Effector memory CD8-positive, alpha-beta T cell (primary cell): ENCODE results near the gene MARCHF2.
A peak's percentile ranks its signal among the peaks of the same experiment; 100 is the strongest.

ENCODE experiments used
- ATAC-seq: fragments of 150-1000 bp; cut with Tn5 transposase; replicated peaks from 2 replicates; pipeline ENCODE4 v1.10.0; 2021; ENCODE audit warnings: mild to moderate bottlenecking, moderate library complexity
- DNase-seq, 3 experiments: peaks; one replicate each; pipeline ENCODE4 v3.0.0; 2021
- H3K27ac Mint-ChIP-seq, 2 donors: one replicate each; pipeline ENCODE4 v1.8.0; 2022; ENCODE audit warnings: mild to moderate bottlenecking in 2 of 2, mixed read lengths in 2 of 2, moderate library complexity in 2 of 2
- H3K27me3 Mint-ChIP-seq, 2 donors: one replicate each; pipeline ENCODE4 v1.8.0; 2022; ENCODE audit warnings: mixed read lengths in 2 of 2
- H3K36me3 Mint-ChIP-seq: one replicate; pipeline ENCODE4 v1.8.0; 2022; ENCODE audit warnings: mild to moderate bottlenecking, moderate library complexity, mixed read lengths; ENCODE audit not compliant: insufficient read depth
- H3K4me1 Mint-ChIP-seq, 2 donors: one replicate each; pipeline ENCODE4 v1.8.0; 2022; ENCODE audit warnings: low read depth in 2 of 2, mixed read lengths in 2 of 2
- H3K4me3 Mint-ChIP-seq, 2 donors: one replicate each; pipeline ENCODE4 v1.8.0; 2022; ENCODE audit warnings: mild to moderate bottlenecking in 2 of 2, mixed read lengths in 2 of 2, moderate library complexity in 2 of 2
- H3K9me3 Mint-ChIP-seq, 2 donors: one replicate each; pipeline ENCODE4 v1.8.0; 2022; ENCODE audit warnings: mixed read lengths in 2 of 2

Gene MARCHF2

GRCh38 chr19:8473648-8474476, 60.8 kb downstream of the MARCHF2 start:
- Mint-ChIP-seq H3K9me3 (no peaks in the 10 kb centered on the region), H3K27ac (peak overlapping the region in 1 of 2 donors; percentile 80), H3K4me3 (no peak overlapping the region), H3K4me1 (peaks cover 27 to 29% of the 10 kb centered on the region in 2 donors), H3K27me3 (no peaks in the 10 kb centered on the region), H3K36me3 (peaks cover 90% of the 10 kb centered on the region)
- no peak for DNase-seq
- ATAC-seq, result no peak

- H3K4me1 Mint-ChIP-seq, result peaks cover 27 to 33% of the 10 kb centered on the region in 2 donors
- no peaks in the 10 kb centered on the region for H3K9me3 Mint-ChIP-seq
- DNase-seq (no peak), ATAC-seq (no peak)
- H3K4me3 Mint-ChIP-seq, result no peak overlapping the region
- no peak overlapping the region for H3K27ac Mint-ChIP-seq
- H3K36me3 Mint-ChIP-seq, result peaks cover 87% of the 10 kb centered on the region
- no peaks in the 10 kb centered on the region for H3K27me3 Mint-ChIP-seq
Observed at GRCh38 chr19:8475005-8475404, 61.9 kb downstream of the MARCHF2 start.

- H3K27ac Mint-ChIP-seq, result peak overlapping the region; percentile 62 to 86
- peaks cover 88% of the 10 kb centered on the region for H3K36me3 Mint-ChIP-seq
- peak overlapping the region in 1 of 2 donors; percentile 19 for H3K4me3 Mint-ChIP-seq
- no peak for DNase-seq
- H3K4me1 Mint-ChIP-seq, result peaks cover 35 to 41% of the 10 kb centered on the region in 2 donors
- no peaks in the 10 kb centered on the region for H3K27me3 Mint-ChIP-seq
- ATAC-seq, result no peak
- H3K9me3 Mint-ChIP-seq, result no peaks in the 10 kb centered on the region
Observed at GRCh38 chr19:8476524-8476923, 63.4 kb downstream of the MARCHF2 start.

GRCh38 chr19:8477889-8478288, 64.8 kb downstream of the MARCHF2 start:
- H3K36me3 Mint-ChIP-seq, result peaks cover 88% of the 10 kb centered on the region
- DNase-seq, result no peak
- H3K4me1 Mint-ChIP-seq, result peaks cover 41 to 53% of the 10 kb centered on the region in 2 donors
- ATAC-seq, result peak; percentile 52
- H3K9me3 Mint-ChIP-seq, result no peaks in the 10 kb centered on the region
- H3K27me3 Mint-ChIP-seq, result no peaks in the 10 kb centered on the region
- peak overlapping the region; percentile 4 to 72 for H3K27ac Mint-ChIP-seq
- peak overlapping the region; percentile 24 to 32 for H3K4me3 Mint-ChIP-seq

GRCh38 chr19:8478598-8478997, 65.5 kb downstream of the MARCHF2 start:
- peaks cover 88% of the 10 kb centered on the region for H3K36me3 Mint-ChIP-seq
- H3K4me3 Mint-ChIP-seq, result peak overlapping the region in 1 of 2 donors; percentile 53
- peak overlapping the region; percentile 72 to 78 for H3K27ac Mint-ChIP-seq
- DNase-seq (no peak), ATAC-seq (no peak)
- H3K9me3 Mint-ChIP-seq, result no peaks in the 10 kb centered on the region
- no peaks in the 10 kb centered on the region for H3K27me3 Mint-ChIP-seq
- peaks cover 41 to 49% of the 10 kb centered on the region in 2 donors for H3K4me1 Mint-ChIP-seq

- H3K9me3 Mint-ChIP-seq, result no peaks in the 10 kb centered on the region
- DNase-seq (no peak), ATAC-seq (no peak)
- H3K36me3 Mint-ChIP-seq, result peaks cover 88% of the 10 kb centered on the region
- H3K4me1 Mint-ChIP-seq, result peaks cover 38 to 46% of the 10 kb centered on the region in 2 donors
- H3K27ac Mint-ChIP-seq, result peak overlapping the region; percentile 54 to 65
- H3K27me3 Mint-ChIP-seq, result no peaks in the 10 kb centered on the region
- peak overlapping the region in 1 of 2 donors; percentile 28 for H3K4me3 Mint-ChIP-seq
Observed at GRCh38 chr19:8481201-8481600, 68.1 kb downstream of the MARCHF2 start.

- no peaks in the 10 kb centered on the region for H3K9me3 Mint-ChIP-seq
- no peaks in the 10 kb centered on the region for H3K27me3 Mint-ChIP-seq
- peaks cover 38 to 46% of the 10 kb centered on the region in 2 donors for H3K4me1 Mint-ChIP-seq
- no peak overlapping the region for H3K4me3 Mint-ChIP-seq
- ATAC-seq, result no peak
- H3K36me3 Mint-ChIP-seq, result peaks cover 89% of the 10 kb centered on the region
- DNase-seq, result no peak
- H3K27ac Mint-ChIP-seq, result peak overlapping the region; percentile 54 to 65
Observed at GRCh38 chr19:8481616-8482015, 68.5 kb downstream of the MARCHF2 start.

GRCh38 chr19:8482696-8483095, 69.6 kb downstream of the MARCHF2 start:
- peaks cover 47 to 55% of the 10 kb centered on the region in 2 donors for H3K4me1 Mint-ChIP-seq
- no peaks in the 10 kb centered on the region for H3K27me3 Mint-ChIP-seq
- no peak overlapping the region for H3K27ac Mint-ChIP-seq
- H3K4me3 Mint-ChIP-seq, result no peak overlapping the region
- no peaks in the 10 kb centered on the region for H3K9me3 Mint-ChIP-seq
- H3K36me3 Mint-ChIP-seq, result peaks cover 95% of the 10 kb centered on the region
- DNase-seq (no peak), ATAC-seq (no peak)

GRCh38 chr19:8483165-8483564, 70.1 kb downstream of the MARCHF2 start:
- Mint-ChIP-seq H3K4me1 (peaks cover 47 to 55% of the 10 kb centered on the region in 2 donors), H3K4me3 (no peak overlapping the region), H3K27ac (no peak overlapping the region), H3K27me3 (no peaks in the 10 kb centered on the region), H3K36me3 (peaks cover 95% of the 10 kb centered on the region), H3K9me3 (no peaks in the 10 kb centered on the region)
- ATAC-seq (no peak), DNase-seq (no peak)

- no peak overlapping the region for H3K4me3 Mint-ChIP-seq
- DNase-seq (no peak), ATAC-seq (no peak)
- H3K27ac Mint-ChIP-seq, result no peak overlapping the region
- peaks cover 43 to 52% of the 10 kb centered on the region in 2 donors for H3K4me1 Mint-ChIP-seq
- peaks cover 92% of the 10 kb centered on the region for H3K36me3 Mint-ChIP-seq
- H3K27me3 Mint-ChIP-seq, result no peaks in the 10 kb centered on the region
- no peaks in the 10 kb centered on the region for H3K9me3 Mint-ChIP-seq
Observed at GRCh38 chr19:8484331-8484894, 71.3 kb downstream of the MARCHF2 start.

- Mint-ChIP-seq H3K4me1 (peaks cover 40 to 50% of the 10 kb centered on the region in 2 donors), H3K4me3 (peak overlapping the region in 1 of 2 donors; percentile 30), H3K27me3 (no peaks in the 10 kb centered on the region), H3K36me3 (peaks cover 96% of the 10 kb centered on the region), H3K9me3 (no peaks in the 10 kb centered on the region), H3K27ac (peak overlapping the region in 1 of 2 donors; percentile 93)
- no peak for DNase-seq
- ATAC-seq, result no peak
Observed at GRCh38 chr19:8485561-8486371, 72.7 kb downstream of the MARCHF2 start.

- no peaks in the 10 kb centered on the region for H3K9me3 Mint-ChIP-seq
- peak overlapping the region; percentile 88 to 93 for H3K27ac Mint-ChIP-seq
- H3K27me3 Mint-ChIP-seq, result no peaks in the 10 kb centered on the region
- H3K36me3 Mint-ChIP-seq, result peaks cover 94% of the 10 kb centered on the region
- ATAC-seq, result no peak
- peaks cover 31 to 41% of the 10 kb centered on the region in 2 donors for H3K4me1 Mint-ChIP-seq
- H3K4me3 Mint-ChIP-seq, result peak overlapping the region; percentile 62 to 69
- no peak for DNase-seq
Observed at GRCh38 chr19:8486661-8487136, 73.6 kb downstream of the MARCHF2 start.

GRCh38 chr19:8487137-8487851, 74.2 kb downstream of the MARCHF2 start:
- Mint-ChIP-seq H3K27me3 (no peaks in the 10 kb centered on the region), H3K4me1 (peaks cover 28 to 35% of the 10 kb centered on the region in 2 donors), H3K4me3 (peak overlapping the region; percentile 62 to 69), H3K36me3 (peaks cover 92% of the 10 kb centered on the region), H3K9me3 (no peaks in the 10 kb centered on the region), H3K27ac (peak overlapping the region; percentile 88 to 93)
- ATAC-seq, result peak; percentile 91
- DNase-seq, result peak; percentile 43 to 64 (median 63)
